Kidney epithelial cell (primary cell): ENCODE results near the gene PTPRS. TPM values are rescaled to one million over a fixed set of nuclear protein-coding genes. Genes with fewer than 3 reads are reported as not detected.
"Not testable (repeated sequence)": the region's sequence is repeated elsewhere in the genome, so short reads cannot be mapped to it uniquely, and the experiment has no call there.

Experiments used
- DNase-seq: peaks from one replicate; pipeline ENCODE4 v3.0.0-alpha.2; 2010; ENCODE audit warnings: low read depth
- H3K27me3 ChIP-seq: 2 replicates; pipeline ENCODE4 v1.6.0; 2011; ENCODE audit warnings: low read length; ENCODE audit not compliant: control insufficient read depth, insufficient read depth
- H3K36me3 ChIP-seq: 2 replicates; pipeline ENCODE4 v1.5.1; 2011; ENCODE audit warnings: low read length; ENCODE audit not compliant: control insufficient read depth, insufficient read depth
- H3K4me3 ChIP-seq: 2 replicates; pipeline ENCODE4 v1.5.1; 2011; ENCODE audit warnings: low read depth, mild to moderate bottlenecking, control low read depth, low read length
- total RNA-seq: library from RNA; depleted of rRNA; stranded (reverse); fragments of >200 nt; gene quantifications from 2 replicates; pipeline ENCODE4 v1.2.3, GENCODE V29; 2015
- TF ChIP-seq, protein P1 (sequence below): IDR thresholded peaks from 2 replicates; pipeline ENCODE4 v1.5.1; 2011; ENCODE audit warnings: mild to moderate bottlenecking, moderate library complexity, low read length, control low read depth, inconsistent platforms; ENCODE audit not compliant: insufficient read depth, poor library complexity, severe bottlenecking

PTPRS gene
- total RNA-seq, result 52.6 and 58.2 TPM in 2 replicates

DNA sequence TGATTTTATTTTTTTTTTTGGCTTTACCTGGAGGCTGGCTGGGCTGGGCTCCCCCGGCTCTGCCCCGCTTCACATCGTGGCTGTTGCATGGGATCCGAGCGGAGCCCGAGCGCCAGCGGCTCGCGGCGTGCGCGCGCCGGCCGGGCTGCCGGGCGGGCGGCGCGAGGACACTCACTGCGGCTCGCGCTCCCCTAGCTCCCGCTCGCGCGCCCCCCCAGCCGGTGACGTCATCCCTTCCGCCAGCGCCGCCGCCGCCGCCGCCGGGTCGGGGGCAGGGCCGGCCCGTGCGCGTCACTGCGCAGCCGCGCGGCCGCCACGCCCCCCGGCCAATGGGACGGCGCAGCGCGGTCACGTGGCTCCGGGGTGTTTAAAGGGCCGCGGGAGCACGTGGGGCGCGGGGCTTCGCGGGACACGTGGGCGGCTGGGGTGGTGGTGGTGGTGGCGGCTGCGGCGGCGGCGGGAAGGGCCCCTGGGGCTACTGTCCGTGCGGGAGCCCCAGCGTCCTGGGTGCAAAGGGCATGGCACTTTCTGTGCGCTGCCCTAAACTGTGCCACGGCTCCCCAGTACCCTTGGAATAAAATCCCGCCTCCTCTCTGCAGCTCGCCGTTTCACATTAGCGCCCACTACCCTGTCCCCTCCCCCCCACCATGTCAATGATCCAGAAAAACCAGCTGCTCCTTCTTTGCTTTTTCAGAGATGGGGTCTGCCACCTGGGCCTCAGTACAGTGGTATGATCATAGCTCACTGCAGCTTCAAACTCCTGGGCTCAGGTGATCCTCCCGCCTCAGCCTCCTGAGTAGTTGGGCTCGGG is at the start of gene PTPRS:
PTPRS (minus strand) TSS at position 176 of the 811 bp plus-strand sequence. CDS start 54,672 bp downstream, outside the sequence.
- peak within 1 kb of the TSS; percentile 56 for H3K4me3 ChIP-seq
- peak; percentile 9 for DNase-seq
- TF ChIP-seq, protein P1, sequence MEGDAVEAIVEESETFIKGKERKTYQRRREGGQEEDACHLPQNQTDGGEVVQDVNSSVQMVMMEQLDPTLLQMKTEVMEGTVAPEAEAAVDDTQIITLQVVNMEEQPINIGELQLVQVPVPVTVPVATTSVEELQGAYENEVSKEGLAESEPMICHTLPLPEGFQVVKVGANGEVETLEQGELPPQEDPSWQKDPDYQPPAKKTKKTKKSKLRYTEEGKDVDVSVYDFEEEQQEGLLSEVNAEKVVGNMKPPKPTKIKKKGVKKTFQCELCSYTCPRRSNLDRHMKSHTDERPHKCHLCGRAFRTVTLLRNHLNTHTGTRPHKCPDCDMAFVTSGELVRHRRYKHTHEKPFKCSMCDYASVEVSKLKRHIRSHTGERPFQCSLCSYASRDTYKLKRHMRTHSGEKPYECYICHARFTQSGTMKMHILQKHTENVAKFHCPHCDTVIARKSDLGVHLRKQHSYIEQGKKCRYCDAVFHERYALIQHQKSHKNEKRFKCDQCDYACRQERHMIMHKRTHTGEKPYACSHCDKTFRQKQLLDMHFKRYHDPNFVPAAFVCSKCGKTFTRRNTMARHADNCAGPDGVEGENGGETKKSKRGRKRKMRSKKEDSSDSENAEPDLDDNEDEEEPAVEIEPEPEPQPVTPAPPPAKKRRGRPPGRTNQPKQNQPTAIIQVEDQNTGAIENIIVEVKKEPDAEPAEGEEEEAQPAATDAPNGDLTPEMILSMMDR, result no peak
- H3K36me3 ChIP-seq, result no peaks in the 10 kb centered on the region
- H3K27me3 ChIP-seq, result peaks cover 38% of the 10 kb centered on the region

DNA sequence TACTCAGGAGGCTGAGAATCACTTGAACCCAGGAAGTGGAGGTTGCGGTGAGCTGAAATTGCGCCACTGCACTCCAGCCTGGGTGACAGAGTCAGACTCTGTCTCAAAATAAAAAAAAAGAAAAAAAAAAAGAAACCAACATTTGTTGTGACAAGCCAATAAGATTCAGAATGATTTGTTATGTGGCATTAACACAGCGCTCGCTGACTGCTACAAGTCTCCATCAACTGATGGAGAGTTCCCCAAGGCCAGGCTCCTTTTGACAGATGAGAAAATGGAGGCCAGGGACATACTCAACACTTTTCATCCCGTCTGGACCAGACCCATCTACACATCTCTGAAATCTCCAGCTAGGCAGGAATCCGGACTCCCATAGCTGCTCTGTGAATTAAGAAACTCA is 48.7 kb upstream of the PTPRS start:
- H3K4me3 ChIP-seq, result no peak overlapping the region
- TF ChIP-seq, protein P1, result no peak
- peaks cover 2% of the 10 kb centered on the region for H3K27me3 ChIP-seq
- H3K36me3 ChIP-seq, result no peaks in the 10 kb centered on the region
- no peak for DNase-seq

DNA sequence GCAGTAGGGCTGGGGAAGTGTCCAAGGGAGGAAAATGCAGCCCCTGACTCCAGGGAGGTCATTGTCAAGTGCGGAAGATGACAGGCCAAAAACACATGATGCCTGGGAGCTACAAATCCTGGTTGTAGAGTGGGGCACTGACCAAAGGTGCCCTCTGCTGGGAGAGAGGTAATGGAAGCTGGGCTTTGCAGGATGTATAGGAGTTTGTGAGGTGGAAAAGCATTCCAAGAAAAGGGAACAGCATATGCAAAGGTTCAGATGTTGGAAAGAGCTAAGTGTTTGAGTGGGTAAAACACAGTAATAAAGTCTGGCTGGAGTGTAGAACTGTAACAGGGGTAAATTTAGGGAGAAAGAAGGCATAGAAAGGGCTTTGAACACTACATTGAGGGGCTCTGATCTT is 46.9 kb upstream of the PTPRS start:
- Histone ChIP-seq H3K4me3 (no peak overlapping the region), H3K27me3 (peaks cover 2% of the 10 kb centered on the region), H3K36me3 (no peaks in the 10 kb centered on the region)
- no peak for DNase-seq
- TF ChIP-seq, protein P1, result no peak

DNA sequence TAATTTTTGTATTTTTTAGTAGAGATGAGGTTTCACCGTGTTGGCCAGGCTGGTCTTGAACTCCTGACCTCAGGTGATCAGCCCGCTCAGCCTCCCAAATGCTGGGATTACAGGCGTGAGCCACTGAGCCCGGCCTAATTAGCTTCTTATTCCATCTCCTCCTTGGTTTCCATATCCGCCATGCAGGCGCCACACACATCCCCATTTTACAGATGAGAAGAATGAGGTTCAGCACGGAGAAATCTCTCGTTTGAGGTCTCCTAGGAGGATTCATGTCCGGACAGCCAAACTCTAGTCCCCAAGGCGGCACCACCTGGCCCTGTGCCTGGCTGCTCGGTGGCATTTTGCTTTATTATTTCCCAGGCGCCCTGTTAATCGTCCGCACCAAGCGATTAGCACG is 46.2 kb upstream of the PTPRS start:
- no peak for DNase-seq
- Histone ChIP-seq H3K36me3 (no peaks in the 10 kb centered on the region), H3K27me3 (no peaks in the 10 kb centered on the region), H3K4me3 (no peak overlapping the region)
- TF ChIP-seq, protein P1, result no peak

DNA sequence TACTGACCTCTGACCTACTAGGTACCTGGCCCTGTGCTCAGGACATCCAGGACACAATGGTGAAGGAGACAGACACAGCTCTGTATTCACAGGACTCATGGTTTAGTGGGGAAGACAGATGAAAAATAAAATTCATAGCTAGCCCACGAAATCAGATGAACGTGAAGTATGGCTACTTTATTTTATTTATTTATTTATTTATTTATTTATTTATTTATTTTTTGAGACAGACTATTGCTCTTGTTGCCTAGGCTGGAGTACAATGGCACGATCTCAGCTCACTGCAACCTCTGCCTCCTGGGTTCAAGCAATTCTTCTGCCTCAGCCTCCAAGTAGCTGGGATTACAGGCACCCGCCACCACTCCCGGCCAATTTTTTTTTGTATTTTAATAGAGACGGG is 40.6 kb upstream of the PTPRS start:
- H3K27me3 ChIP-seq, DNase-seq, H3K4me3 ChIP-seq, H3K36me3 ChIP-seq: not testable (repeated sequence)

DNA sequence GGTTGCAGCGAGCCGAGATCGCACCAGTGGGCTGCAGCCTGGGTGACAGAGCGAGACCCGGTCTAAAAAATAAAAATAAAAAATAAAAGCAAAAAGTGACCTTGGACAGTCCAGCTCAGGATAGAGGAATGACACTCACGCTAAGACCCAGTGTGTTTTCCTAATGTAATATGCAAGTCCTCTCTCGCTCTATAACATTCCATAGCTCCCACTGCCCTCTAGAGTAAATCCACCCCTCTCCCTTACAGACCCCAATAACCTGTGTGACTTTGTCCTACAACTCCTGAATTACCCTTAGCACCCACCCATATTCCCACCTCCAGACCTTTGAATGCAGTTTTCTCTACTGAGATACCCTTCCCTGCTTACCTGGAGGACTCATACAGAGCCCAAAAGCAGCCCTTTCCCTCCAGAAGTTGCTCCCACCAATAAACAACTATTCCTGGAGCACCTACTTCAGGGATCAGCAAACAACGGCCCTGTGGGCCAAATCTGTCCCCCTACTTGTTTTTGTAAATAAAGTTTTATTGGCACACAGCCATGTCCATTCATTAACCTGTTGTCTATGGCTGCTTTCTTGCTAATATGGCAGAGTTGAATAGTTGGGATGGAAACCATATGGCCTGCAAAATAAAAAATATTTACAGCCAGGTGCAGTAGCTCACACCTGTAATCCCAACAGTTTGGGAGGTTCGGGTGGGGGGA is 39.8 kb upstream of the PTPRS start:
- TF ChIP-seq, protein P1, result no peak
- DNase-seq, result no peak
- Histone ChIP-seq H3K36me3 (no peaks in the 10 kb centered on the region), H3K27me3 (no peaks in the 10 kb centered on the region), H3K4me3 (no peak overlapping the region)
